ENCODE data around the gene EXOC1L. TPM values are rescaled to one million over a fixed set of nuclear protein-coding genes. Genes with fewer than 3 reads are reported as not detected.
A peak's percentile ranks its signal among the peaks of the same experiment; 100 is the strongest.

The EXOC1L gene
- total and polyA plus RNA-seq, 2 of the 13 experiments (the other 11 are each of a cell fraction or from before 2014, with no cell fraction given), result not detected

DNA sequence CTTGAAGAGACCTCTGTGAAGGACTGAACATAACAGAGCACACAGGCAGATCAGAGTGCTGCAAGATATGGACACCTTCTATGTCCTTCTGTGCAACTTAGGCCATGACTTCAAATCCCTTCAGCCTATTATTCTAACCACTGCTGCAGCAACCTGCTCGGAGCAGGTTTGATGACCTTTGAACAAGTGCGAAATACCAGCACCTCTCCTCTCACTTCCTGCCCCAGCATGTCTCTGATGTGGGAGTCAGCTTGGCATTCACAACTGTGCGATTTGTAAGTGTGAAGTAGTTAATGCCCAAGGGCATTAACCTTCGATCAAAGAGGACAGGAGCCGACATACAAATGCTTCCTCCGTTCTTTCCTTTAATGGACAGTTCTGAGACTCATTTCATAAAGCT is 32.3 kb downstream of the EXOC1L start (continued):
- TF ChIP-seq ZNF264 (CRISPR knock-in tag; IDR thresholded peaks at IDR 0.05), result 0 out of 2 replicates have a peak, but pooled peaks have one; percentile 21
- TF ChIP-seq ZNF776 (CRISPR knock-in tag; IDR thresholded peaks at IDR 0.05), result no peak
- TF ChIP-seq, protein P1, sequence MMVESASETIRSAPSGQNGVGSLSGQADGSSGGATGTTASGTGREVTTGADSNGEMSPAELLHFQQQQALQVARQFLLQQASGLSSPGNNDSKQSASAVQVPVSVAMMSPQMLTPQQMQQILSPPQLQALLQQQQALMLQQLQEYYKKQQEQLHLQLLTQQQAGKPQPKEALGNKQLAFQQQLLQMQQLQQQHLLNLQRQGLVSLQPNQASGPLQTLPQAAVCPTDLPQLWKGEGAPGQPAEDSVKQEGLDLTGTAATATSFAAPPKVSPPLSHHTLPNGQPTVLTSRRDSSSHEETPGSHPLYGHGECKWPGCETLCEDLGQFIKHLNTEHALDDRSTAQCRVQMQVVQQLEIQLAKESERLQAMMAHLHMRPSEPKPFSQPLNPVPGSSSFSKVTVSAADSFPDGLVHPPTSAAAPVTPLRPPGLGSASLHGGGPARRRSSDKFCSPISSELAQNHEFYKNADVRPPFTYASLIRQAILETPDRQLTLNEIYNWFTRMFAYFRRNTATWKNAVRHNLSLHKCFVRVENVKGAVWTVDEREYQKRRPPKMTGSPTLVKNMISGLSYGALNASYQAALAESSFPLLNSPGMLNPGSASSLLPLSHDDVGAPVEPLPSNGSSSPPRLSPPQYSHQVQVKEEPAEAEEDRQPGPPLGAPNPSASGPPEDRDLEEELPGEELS (CRISPR knock-in tag; IDR thresholded peaks at IDR 0.05), result peak; percentile 24; the same call in 1 of the 2 replicates
- TF ChIP-seq ZNF329 (CRISPR knock-in tag; IDR thresholded peaks at IDR 0.05; ENCODE audit: low read depth), result no peak
- peak; percentile 80 for TF ChIP-seq ETV5 (CRISPR knock-in tag; IDR thresholded peaks at IDR 0.05; ENCODE audit: borderline replicate concordance)
- TF ChIP-seq, protein P2, sequence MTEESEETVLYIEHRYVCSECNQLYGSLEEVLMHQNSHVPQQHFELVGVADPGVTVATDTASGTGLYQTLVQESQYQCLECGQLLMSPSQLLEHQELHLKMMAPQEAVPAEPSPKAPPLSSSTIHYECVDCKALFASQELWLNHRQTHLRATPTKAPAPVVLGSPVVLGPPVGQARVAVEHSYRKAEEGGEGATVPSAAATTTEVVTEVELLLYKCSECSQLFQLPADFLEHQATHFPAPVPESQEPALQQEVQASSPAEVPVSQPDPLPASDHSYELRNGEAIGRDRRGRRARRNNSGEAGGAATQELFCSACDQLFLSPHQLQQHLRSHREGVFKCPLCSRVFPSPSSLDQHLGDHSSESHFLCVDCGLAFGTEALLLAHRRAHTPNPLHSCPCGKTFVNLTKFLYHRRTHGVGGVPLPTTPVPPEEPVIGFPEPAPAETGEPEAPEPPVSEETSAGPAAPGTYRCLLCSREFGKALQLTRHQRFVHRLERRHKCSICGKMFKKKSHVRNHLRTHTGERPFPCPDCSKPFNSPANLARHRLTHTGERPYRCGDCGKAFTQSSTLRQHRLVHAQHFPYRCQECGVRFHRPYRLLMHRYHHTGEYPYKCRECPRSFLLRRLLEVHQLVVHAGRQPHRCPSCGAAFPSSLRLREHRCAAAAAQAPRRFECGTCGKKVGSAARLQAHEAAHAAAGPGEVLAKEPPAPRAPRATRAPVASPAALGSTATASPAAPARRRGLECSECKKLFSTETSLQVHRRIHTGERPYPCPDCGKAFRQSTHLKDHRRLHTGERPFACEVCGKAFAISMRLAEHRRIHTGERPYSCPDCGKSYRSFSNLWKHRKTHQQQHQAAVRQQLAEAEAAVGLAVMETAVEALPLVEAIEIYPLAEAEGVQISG (CRISPR knock-in tag; IDR thresholded peaks at IDR 0.05), result no peak
- TF ChIP-seq ZNF652 (CRISPR knock-in tag; IDR thresholded peaks at IDR 0.05; ENCODE audit: borderline replicate concordance, low read depth), result no peak
- TF ChIP-seq SNRNP70 (IDR thresholded peaks at IDR 0.05; ENCODE audit: low read depth, low read length), result no peak
- TF ChIP-seq FOSL2 (CRISPR knock-in tag; IDR thresholded peaks at IDR 0.05), result 0 out of 2 replicates have a peak, but pooled peaks have one; percentile 25
- TF ChIP-seq RFXANK (CRISPR knock-in tag; IDR thresholded peaks at IDR 0.05), result no peak
- TF ChIP-seq PAX8 (CRISPR knock-in tag; IDR thresholded peaks at IDR 0.05; ENCODE audit: borderline replicate concordance), result no peak
- peak; percentile 16; the same call in 1 of the 2 replicates for TF ChIP-seq RARA (CRISPR knock-in tag; IDR thresholded peaks at IDR 0.05)
- TF ChIP-seq TCF7 (IDR thresholded peaks at IDR 0.05; ENCODE audit: low read depth), result peak; percentile 35; the same call in 1 of the 2 replicates
- TF ChIP-seq, protein P3, sequence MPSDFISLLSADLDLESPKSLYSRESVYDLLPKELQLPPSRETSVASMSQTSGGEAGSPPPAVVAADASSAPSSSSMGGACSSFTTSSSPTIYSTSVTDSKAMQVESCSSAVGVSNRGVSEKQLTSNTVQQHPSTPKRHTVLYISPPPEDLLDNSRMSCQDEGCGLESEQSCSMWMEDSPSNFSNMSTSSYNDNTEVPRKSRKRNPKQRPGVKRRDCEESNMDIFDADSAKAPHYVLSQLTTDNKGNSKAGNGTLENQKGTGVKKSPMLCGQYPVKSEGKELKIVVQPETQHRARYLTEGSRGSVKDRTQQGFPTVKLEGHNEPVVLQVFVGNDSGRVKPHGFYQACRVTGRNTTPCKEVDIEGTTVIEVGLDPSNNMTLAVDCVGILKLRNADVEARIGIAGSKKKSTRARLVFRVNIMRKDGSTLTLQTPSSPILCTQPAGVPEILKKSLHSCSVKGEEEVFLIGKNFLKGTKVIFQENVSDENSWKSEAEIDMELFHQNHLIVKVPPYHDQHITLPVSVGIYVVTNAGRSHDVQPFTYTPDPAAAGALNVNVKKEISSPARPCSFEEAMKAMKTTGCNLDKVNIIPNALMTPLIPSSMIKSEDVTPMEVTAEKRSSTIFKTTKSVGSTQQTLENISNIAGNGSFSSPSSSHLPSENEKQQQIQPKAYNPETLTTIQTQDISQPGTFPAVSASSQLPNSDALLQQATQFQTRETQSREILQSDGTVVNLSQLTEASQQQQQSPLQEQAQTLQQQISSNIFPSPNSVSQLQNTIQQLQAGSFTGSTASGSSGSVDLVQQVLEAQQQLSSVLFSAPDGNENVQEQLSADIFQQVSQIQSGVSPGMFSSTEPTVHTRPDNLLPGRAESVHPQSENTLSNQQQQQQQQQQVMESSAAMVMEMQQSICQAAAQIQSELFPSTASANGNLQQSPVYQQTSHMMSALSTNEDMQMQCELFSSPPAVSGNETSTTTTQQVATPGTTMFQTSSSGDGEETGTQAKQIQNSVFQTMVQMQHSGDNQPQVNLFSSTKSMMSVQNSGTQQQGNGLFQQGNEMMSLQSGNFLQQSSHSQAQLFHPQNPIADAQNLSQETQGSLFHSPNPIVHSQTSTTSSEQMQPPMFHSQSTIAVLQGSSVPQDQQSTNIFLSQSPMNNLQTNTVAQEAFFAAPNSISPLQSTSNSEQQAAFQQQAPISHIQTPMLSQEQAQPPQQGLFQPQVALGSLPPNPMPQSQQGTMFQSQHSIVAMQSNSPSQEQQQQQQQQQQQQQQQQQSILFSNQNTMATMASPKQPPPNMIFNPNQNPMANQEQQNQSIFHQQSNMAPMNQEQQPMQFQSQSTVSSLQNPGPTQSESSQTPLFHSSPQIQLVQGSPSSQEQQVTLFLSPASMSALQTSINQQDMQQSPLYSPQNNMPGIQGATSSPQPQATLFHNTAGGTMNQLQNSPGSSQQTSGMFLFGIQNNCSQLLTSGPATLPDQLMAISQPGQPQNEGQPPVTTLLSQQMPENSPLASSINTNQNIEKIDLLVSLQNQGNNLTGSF (CRISPR knock-in tag; IDR thresholded peaks at IDR 0.05), result no peak
- no peak for TF ChIP-seq KDM3A (CRISPR knock-in tag; IDR thresholded peaks at IDR 0.05; ENCODE audit: low read depth)
- TF ChIP-seq TBX2 (CRISPR knock-in tag; IDR thresholded peaks at IDR 0.05; ENCODE audit: borderline replicate concordance), result peak; percentile 82
- TF ChIP-seq, protein P4, sequence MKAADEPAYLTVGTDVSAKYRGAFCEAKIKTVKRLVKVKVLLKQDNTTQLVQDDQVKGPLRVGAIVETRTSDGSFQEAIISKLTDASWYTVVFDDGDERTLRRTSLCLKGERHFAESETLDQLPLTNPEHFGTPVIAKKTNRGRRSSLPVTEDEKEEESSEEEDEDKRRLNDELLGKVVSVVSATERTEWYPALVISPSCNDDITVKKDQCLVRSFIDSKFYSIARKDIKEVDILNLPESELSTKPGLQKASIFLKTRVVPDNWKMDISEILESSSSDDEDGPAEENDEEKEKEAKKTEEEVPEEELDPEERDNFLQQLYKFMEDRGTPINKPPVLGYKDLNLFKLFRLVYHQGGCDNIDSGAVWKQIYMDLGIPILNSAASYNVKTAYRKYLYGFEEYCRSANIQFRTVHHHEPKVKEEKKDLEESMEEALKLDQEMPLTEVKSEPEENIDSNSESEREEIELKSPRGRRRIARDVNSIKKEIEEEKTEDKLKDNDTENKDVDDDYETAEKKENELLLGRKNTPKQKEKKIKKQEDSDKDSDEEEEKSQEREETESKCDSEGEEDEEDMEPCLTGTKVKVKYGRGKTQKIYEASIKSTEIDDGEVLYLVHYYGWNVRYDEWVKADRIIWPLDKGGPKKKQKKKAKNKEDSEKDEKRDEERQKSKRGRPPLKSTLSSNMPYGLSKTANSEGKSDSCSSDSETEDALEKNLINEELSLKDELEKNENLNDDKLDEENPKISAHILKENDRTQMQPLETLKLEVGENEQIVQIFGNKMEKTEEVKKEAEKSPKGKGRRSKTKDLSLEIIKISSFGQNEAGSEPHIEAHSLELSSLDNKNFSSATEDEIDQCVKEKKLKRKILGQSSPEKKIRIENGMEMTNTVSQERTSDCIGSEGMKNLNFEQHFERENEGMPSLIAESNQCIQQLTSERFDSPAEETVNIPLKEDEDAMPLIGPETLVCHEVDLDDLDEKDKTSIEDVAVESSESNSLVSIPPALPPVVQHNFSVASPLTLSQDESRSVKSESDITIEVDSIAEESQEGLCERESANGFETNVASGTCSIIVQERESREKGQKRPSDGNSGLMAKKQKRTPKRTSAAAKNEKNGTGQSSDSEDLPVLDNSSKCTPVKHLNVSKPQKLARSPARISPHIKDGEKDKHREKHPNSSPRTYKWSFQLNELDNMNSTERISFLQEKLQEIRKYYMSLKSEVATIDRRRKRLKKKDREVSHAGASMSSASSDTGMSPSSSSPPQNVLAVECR (CRISPR knock-in tag; IDR thresholded peaks at IDR 0.05; ENCODE audit: borderline replicate concordance), result no peak

All from HepG2 (cell line).